LHCN-M2 (cell line): ENCODE measurements around the gene LDAF1. TPM values are rescaled to one million over a fixed set of nuclear protein-coding genes. Genes with fewer than 3 reads are reported as not detected.
"Not testable (repeated sequence)": the region's sequence is repeated elsewhere in the genome, so short reads cannot be mapped to it uniquely, and the experiment has no call there.

Source experiments
- DNase-seq: peaks from one replicate; pipeline ENCODE4 v3.0.0-alpha.2; 2012; ENCODE audit warnings: low read depth
- total RNA-seq: library from RNA; depleted of rRNA; stranded (reverse); fragments of >200 nt; gene quantifications from 2 replicates; pipeline ENCODE4 v1.2.3, GENCODE V29; 2014

Gene LDAF1
- total RNA-seq, 1 experiment from 2014 or later, result 7.1 TPM

DNA sequence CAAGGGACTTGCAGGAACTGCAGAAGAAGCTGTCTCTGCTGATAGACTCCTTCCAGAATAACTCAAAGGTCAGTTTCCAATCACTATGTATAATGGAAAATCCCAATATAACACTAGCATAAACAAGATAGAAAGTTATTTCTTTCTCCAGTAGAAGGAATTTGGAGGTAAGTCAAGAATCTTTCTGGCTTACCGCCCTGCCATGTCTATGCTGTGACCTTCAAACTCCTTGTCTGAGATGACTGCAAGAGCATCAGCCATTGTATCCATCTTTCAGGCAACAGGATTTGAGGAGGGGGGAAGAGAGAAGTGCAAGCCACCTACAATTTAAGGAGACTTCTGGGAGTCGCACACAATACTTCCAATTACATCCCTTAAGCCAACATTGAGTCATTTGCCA, 2.7 kb downstream of the LDAF1 start:
- DNase-seq, result no peak

DNA sequence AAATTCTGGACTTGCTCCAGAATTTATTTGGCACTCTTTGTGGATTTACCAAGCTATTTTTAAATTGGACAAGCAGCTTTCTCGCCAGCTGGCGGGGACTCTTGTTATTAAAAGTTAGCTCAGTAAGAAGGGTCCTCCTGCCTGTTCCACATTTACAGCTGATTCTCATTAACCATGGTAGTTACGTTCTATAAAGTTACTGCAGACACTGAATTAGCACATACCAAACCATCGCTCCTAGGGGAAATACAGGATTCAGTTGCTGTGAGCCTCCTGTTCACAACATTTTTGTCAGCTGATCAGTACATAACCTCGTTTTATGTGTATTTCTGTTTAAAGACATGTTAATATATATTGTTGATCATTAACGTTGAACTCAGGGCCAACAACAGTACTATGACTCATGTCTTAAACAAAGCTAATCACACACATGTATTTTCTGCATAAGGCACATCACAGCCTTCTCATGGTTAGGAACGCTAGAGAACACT, 4.2 kb downstream of the LDAF1 start:
- no peak for DNase-seq

DNA sequence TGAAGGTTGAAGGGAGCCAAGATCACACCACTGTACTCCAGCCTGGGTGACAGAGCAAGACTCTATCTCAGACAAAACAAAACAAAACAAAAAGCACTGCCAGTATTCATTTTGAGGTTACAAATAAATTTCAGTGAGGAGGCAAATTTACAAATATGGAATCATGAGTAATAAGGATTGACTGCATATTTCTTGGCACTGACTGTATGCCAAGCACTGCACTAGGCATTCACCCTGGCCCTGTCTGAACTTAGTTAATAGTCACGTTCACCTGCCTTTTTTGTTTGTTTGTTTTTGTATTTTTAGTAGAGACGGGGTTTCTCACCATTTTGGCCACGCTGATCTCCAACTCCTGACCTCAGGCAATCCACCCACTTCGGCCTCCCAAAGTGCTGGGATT, 5.1 kb downstream of the LDAF1 start:
- peak; percentile 49 for DNase-seq

GRCh38 chr16:21164521-21165168, 6.2 kb downstream of the LDAF1 start:
- no peak for DNase-seq

GRCh38 chr16:21166561-21166961, 8.1 kb downstream of the LDAF1 start:
- DNase-seq, result peak; percentile 51

DNA sequence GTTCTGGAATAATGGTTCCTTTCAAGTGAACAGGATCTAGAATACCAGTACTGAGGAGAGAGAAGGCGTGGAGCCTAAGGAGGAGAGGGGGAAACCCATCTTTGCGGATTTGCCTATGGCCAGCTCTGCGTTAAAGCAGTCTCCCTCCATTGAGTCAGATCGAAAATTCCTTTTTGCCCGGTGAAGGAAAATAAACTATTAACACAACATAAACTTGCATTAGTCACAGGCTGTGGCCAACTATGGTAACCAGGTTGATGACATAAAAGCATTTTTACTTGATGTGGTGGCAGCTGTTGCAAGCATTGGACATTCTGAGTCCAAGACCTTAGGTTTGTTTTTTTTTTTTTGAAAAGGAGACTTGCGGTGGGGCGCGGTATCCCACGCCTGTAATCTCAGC, 8.9 kb downstream of the LDAF1 start:
- DNase-seq, result peak; percentile 96

- no peak for DNase-seq
These were observed 9.6 kb downstream of the LDAF1 start for GRCh38 chr16:21167929-21168602.

GRCh38 chr16:21169249-21169981, 10.9 kb downstream of the LDAF1 start:
- peak; percentile 53 for DNase-seq

DNA sequence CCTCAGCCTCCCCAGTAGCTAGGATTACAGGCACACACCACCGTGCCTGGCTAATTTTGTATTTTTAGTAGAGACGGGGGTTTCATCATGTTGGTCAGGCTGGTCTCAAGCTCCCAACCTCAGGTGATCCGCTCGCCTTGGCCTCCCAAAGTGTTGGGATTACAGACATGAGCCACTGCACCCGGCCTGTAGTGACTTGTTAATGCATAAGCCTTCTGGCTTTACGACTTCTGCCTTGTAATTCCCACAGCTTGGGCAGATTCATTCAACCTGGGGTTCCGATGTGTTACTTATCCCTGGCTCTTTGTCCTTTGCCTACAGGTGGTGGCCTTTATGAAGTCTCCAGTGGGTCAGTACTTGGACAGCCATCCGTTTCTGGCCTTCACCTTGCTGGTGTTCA, 11.6 kb downstream of the LDAF1 start:
- not testable (repeated sequence) for DNase-seq

DNA sequence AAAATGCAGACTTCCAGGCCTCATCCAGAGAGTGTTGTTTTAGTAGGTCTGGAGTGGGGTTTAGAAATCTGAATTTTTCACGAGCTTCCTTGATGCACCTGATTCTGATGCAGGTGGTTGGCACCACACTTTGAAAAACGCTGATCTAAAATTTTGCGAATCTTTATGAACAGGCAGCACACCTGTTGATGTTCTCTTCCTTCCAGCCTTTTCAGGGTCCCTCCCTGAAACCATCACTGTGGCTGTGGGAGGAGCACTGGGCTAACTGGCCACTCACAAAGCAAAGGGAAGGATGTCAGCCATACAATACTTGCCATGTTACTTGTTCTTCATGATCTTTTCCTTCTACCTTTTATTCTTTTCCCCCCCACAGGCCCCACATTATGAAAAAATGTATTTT, 14.2 kb downstream of the LDAF1 start:
- DNase-seq, result no peak

GRCh38 chr16:21175397-21175796, 16.9 kb downstream of the LDAF1 start:
- no peak for DNase-seq

DNA sequence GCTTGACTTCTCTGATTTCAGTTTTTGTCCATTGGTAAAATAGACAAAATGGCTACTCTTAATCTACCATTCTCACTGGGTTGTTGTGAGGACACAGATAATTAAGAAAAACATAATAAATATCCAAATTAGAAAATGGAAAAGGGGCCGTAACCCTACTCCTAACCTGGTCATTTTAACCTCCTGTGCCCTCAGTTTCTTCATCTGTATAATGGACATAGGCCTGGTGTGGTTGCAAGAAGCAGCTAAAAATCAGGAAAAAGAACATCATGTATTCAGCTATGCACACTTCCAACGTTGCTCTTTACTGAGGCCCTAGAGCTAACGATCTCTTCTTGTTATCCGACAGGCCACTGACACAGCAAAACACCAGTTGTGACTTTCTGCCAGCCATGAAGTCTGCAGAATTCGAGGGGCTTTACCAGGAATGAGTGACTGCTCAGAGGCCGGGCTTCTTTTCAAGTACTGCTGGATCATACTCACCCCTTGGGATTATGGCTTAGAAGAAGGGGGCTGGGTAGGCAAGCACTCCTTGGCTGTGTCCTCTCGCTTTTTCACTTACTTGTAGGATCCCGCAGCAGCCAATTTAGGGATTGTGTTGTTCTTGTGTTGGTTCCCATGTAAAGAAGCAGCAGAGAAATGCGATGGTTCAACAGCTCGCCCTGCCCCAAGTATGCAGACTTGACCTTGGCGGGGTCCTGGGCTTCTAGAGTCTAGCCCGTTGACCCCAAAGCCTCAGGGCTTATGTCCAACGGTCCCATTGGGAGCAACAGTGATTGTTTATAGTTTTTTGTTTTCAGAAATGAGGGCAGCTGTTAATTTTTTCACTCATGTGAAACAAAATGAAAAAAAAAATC, 20.9 kb downstream of the LDAF1 start:
- DNase-seq, result no peak

DNA sequence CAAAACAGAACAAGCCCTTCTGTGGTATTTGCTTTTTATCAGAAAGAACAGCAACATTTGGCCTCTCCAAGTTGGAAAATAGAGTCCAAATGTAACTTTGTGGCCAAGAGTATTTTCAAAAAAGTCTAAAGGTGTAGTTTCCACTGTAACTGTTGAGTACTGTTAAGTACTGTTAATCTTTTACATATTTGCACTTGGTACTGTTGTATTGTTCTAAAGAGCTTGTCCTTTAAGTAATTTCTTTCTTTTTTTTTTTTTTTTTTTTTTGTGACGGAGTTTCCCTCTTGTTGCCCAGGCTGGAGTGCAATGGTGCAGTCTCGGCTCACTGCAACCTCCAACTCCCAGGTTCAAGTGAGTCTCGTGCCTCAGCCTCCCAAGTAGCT, 21.5 kb downstream of the LDAF1 start:
- no peak for DNase-seq

DNA sequence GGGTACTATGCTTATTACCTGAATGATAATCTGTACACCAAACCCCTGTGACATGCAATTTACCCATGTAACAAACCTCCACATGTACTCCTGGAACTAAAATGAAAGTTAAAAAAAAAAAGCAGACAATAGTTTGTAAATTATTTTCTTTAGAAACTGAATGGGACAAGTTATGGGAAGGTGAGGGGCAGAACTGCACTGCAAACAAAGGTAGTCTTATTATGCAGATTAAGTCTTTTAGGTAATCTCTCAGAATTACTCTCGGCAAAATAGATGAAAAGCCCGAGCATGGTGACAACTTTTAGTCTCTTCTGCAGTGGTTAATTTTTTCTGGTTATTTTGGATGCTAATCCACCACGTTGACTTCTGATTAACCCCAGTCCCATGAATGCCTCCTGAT, 25.5 kb downstream of the LDAF1 start:
- DNase-seq, result no peak

- peak; percentile 8 for DNase-seq
These were observed 26.4 kb downstream of the LDAF1 start for GRCh38 chr16:21184834-21185233.

GRCh38 chr16:21185659-21186325, 27.3 kb downstream of the LDAF1 start:
- DNase-seq, result no peak

DNA sequence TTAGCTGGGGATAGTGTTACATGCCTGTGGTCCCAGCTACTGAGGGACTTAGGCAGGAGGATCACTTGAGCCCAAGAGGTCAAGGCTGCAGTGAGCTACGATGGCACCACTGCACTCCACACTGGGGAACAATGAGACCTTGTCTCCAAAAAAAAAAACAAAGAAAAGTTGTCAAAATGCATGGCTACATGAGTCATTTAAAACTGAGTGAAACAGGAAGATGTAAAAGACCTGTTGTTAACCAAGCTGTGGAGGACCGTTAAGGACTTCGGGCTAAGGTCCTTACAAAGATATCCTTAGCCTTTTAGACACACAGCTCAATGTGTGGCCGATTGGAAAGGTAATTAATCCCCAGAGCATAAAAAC, 27.8 kb downstream of the LDAF1 start:
- DNase-seq, result peak; percentile 12

DNA sequence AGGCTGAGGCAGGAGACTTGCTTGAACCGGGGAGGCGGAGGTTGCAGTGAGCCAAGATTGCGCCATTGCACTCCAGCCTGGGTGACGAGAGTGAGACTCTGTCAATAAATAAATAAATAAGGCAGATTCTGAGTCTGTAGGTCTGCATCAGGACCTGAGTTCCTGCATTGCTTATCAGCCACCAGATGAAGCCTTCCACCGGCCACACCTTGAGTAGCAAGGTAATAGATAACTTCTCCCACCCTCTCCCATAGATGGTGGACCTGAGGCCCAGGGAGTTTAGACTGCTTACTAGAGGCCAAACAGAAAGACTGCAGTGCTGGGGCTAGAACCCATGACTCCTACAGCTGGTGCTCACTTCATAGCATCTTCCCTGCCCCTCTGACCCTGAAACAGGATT, 30.8 kb downstream of the LDAF1 start:
- DNase-seq, result no peak

GRCh38 chr16:21190013-21190412, 31.5 kb downstream of the LDAF1 start:
- no peak for DNase-seq

GRCh38 chr16:21190599-21190998, 32.1 kb downstream of the LDAF1 start:
- DNase-seq, result no peak

GRCh38 chr16:21192991-21193390, 34.5 kb downstream of the LDAF1 start:
- DNase-seq, result no peak
